HG03354 (cell line): ENCODE data around the gene HDAC6.

Source experiments
- ATAC-seq: cut with Tn5 transposase; IDR thresholded peaks from one replicate; pipeline ENCODE4 v1.9.1; 2021; ENCODE audit warnings: mild to moderate bottlenecking; ENCODE audit not compliant: unreplicated experiment, poor library complexity, severe bottlenecking

Gene HDAC6

DNA sequence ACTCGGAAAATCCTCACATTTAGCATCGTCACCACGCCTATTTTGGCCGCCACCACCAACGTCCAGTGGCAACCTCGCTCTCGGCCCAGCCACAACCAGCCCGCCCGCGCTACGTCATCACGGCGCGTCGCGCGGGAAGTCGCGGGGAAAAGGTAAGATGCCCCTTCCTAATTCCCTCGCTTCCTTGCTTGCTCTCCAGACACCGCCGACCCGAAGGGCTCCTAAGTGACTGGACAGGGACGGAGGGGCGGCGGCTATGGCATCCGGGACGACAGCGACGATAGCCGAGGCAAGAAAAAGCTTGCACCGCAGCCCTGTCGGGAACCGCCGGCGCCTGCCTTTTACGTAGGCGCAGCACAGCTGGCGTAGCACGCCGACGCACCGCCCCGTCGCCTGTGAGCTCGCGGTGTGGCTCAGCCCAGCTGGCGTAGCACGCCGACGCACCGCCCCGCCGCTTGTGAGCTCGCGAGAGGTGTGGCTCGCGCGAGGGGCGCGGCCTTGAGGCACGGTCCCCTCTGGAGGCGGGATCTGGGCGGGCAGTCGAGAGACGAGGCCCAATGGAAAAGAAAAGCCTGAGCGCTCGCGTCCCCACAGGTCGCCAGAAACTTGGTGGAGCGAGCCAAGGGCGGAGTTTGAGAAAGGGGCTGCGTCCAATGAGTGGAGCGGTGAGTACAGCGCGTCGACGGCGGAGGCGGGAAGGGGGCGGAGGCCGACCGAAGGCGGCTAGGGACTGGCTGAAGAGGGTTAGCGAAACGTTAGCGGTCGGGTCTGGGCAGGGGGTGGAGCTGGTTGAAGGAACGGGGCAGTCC is at the start of gene HDAC6:
TSS of gene HDAC6 (plus strand) at position 788 of the 809 bp plus-strand sequence. CDS start 626 bp downstream, outside the sequence.
- peak; percentile 89 for ATAC-seq

DNA sequence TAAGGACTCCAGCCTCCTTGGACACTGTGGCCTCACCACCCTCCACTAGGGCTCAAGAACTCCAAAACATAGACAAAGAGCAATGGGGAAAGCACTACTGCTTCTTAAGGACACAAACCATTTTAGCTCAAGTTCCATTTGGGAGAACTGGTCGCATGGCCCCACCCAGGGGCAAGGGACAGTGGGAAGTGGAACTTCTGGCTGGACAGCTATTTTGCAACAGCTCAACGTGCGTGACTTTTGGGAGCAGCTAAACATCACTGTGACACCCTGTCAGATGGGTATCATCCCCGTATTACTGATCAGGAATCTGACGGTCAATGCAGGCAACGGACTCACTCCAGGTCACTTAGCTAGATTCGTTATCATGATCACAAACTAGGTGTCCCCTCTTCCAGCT is 49.4 kb upstream of the HDAC6 start:
- no peak for ATAC-seq

DNA sequence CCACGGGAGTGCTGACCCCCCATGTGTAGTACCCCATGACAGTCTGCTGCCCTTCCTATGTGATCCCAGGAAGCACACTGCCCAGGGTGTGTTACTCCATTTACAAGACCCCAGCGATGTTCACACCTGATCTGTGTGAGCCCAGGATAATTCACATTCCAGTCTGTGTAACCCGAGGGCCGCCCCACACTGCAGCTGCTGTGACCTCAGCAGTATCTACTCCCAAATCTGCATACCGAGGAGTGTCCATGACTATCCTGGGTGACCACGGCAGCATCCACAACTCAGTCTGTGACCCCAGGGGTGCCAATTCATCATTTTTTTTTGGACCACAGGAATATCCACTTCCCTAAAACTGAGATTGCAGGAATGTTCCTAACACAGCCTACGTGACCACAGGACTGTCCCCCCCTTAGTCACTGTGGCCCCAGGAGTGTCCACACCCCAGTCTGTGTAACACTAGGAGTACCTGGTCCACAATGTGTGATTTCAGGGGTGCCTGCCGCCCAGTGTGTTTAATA is 48.1 kb upstream of the HDAC6 start:
- ATAC-seq: no peak

DNA sequence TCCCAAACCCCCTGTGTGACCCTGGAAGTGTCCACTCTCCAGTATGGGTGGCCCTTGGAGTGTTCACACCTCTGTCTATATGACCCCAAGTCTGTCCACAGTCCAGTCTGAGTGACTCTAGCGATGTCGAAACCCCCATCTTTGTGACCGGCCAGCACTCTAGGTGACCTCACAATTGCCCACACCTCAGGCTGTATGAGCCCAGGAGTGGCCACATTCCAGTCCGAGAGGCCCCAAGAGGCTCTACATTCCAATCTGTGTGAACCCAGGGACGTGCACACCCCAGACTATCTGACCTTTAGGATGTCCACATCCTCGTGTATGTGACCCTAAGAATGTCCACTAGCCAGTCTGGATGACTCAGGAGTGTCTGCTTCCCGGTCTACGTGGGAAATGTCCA is 47.6 kb upstream of the HDAC6 start:
- ATAC-seq: no peak

DNA sequence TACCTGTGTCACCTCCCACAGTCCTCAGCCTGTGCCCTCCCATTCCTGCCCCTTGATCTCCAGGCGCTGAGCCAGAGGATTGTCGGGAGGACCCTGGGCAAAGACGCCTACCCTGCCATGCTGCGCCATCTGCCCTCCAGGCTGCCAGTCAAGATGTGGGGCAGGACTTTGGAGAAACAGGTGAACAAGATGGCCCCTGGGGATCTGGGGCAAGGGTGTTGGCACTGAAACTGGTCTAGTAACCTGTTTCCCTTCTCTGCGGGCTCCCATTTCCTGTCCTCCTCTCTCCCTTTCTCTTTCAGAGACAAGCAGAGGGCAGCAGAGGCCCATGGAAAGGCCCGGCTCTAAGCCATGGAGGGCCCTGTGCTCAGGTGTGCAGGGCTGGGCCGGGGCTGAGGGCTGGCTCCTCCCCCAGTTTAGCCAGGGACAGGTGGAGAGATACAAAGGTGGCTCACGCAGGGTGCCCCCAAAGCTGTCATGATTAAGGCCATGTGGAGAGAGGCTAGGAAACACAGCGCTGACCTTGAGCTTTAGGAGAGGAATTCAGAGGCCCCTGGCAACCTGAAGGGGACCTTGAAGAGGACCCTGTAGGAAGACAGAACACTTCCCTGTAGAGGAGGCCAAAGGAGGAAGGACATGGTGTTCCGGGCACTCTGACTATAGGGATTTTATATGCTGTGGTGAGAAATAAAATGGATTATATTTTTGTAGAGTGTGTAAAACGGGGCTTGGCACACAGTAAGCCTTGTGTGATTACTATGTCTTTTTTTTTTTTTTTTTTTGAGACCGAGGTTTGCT is 40.0 kb upstream of the HDAC6 start, which contains the start of gene GLOD5:
TSS of gene GLOD5 (plus strand) at position 74 of the 798 bp plus-strand sequence. CDS start at position 118, 44 bp downstream.
- ATAC-seq: no peak

DNA sequence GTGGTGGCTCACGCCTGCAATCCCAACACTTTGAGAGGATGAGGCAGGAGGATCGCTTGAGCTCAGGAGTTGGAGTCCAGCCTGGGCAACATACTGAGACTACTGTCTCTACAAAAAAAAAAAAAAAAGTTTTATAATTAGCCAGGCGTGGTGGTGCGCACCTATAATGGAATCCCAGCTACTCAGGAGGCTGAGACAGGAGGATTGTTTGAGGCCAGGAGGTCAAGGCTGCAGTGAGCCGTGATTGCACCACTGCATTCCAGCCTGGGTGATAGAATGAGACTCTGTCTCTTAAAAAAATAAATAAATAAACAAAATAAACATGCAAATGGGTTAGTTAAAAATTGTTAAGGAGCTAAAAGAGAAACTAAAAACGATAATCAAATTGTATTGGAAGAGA is 32.6 kb upstream of the HDAC6 start:
- ATAC-seq: no peak

DNA sequence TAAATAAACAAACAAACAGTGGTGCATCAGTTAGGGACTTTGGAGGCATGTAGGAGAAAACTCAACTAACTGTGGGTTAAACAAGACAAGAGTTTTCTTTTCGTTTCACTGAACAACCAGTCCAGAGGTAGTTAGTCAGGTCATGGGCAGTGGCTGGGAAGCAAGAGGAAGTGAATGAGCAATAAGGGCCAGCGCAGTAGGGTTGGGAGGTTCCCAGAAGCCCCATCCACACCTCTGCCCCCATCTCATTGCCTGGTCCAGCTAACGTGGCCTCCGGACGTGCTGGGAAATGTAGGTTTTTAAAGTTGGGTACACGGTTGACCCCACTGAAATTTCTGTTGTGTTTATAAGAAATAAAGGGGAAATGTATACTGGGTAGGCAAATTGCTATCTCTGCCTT is 31.6 kb upstream of the HDAC6 start:
- ATAC-seq: no peak

DNA sequence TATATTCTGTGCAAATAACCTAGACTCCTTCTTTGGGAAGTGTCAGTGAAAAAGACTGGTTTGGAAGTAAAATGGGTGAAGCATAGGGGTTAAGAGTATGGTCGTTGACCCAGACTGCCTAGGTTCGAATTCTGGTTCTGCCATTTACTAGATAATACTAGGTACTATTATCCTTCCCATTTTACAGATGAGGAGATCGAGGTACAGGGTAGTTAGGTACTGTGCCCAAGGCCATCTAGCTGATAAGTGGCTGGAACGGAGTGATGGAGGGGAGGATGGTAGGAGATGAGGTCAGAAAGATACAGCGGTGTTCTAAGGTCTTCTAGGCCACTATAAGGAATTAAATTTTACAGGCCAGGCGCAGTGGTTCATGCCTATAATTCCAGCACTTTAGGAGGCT is 29.3 kb upstream of the HDAC6 start:
- ATAC-seq: no peak

DNA sequence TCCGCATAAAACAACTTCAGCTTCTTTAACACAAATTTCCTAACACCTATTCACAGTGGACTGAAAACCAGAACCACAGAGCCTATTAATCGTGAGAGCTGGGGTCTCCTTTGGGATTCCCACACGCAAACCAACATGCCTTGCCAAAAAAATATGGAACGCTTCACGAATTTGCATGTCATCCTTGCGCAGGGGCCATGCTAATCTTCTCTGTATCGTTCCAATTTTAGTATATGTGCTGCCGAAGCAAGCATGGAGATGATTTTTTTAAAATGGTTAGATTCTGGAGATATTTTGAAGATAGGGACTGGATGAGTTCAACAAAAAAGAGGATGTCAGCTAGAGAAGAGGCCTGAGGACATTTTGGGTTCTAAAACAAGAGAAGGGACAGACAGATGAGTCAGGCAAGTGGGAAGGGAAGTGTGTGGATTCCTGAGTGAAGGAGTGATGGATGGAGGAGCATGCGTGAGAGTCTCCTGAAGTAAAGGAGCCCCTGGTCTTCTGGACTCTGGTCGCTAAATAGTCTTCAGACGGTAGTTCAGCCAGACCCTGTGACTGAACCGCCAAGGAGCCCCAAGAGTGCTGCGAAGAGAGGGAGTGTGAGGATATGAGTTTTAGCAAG is 24.9 kb upstream of the HDAC6 start:
- no peak for ATAC-seq

DNA sequence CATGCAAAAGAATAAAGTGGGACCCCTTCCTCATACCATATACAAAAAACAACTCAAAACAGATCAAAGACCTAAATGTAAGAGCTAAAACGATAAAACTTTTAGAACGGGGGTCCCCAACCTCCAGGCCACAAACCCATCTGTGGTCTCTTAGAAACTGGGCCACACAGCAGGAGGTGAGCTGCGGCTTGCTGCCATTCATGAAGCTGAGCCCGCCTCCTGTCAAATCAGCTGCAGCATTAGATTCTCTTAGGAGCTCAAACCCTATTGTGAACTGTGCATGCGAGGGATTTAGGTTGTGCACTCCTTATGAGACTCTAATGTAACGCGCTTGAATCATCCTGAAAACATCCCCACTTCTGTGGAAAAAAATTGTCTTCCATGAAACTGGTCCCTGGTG is 22.5 kb upstream of the HDAC6 start:
- ATAC-seq: no peak

DNA sequence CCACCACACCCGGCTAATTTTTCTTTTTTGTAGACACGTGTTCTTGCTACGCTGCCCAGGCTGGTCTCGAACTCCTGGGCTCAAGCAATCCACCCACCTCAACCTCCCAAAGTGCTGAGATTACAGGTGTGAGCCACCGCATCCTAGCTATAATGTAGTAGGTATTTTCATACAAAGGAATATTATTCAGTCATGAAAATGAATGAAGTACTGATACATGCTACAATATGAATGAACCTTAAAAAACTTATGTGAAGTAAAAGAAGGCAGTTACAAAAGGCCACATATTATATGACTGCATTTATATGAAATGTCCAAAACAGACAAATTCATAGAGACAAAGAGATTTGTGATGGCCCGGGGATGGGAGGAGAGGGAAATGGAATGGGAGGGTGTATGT is 20.2 kb upstream of the HDAC6 start:
- no peak for ATAC-seq

DNA sequence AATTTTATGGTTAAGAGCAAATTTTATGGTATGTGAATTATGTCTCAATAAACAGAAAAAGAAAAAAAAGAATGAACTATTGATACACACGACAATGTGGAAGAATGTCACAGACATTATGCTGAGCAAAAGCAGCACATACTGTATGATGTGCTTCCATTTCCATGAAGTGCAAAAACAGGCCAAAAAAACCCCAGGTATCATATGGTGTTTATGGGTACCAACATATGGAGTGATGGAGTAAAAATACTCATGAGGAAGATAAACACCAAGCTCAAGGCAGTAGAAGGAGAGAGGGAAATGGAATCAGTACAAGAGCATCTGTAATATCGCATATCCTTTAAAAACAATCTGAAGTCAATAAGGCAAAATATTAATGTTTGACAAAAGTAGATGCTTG is 19.7 kb upstream of the HDAC6 start:
- no peak for ATAC-seq

DNA sequence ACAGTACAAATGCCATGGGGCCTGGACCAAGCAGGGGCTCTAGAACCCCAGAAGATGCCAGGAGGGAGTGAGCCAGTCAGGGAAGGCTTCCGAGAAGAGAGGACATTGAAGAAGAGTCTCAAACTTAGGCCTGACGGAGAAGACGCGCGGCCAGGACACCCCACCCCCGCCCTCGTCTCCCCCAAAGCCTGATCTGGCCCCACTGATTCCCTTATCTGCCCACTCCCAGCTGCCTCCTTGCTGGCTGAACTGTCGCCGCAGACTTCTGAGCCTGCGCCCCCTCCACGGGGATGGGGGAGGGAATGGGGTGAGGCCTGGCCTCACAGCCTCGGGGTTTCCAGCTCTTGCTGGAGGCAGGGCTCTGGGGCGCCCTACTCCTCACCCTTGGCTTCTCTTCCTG is 19.1 kb upstream of the HDAC6 start:
- no peak for ATAC-seq

DNA sequence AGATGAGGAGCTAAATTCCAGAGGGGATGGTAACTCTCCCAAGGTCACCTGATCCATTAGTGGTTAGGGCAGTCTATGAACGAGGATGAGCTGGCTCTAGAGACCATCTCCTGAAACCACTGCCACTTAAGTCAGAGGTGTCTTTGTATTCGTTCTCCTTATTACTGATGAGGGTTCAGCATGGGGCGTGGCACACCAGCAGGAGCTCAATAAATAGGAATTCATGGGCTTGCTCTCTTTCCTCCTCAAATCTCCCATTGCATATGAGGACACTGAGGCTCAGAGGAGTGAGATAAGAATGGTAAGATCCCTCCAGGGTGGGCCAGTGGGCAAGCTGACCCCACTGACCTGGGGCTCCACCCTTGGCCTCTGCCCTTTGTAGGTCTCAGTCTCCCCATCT is 17.1 kb upstream of the HDAC6 start:
- ATAC-seq: no peak

DNA sequence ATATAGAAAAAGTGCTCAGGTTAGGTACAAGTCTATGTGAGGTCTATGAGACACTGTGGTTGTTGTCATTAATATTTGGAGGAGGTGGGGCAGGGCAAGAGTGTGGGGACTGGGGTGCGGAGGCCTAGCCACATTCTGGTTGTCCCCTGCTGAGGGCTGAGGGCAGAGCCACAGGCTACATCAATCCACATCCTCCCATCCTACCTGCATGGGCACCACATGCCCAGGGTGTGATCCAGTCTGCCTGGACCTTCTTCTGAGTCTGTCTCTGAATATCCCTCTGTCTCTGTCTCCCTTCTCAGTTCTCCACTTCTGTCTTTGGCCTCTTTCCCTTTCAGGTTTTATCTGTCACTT is 16.7 kb upstream of the HDAC6 start:
- no peak for ATAC-seq

DNA sequence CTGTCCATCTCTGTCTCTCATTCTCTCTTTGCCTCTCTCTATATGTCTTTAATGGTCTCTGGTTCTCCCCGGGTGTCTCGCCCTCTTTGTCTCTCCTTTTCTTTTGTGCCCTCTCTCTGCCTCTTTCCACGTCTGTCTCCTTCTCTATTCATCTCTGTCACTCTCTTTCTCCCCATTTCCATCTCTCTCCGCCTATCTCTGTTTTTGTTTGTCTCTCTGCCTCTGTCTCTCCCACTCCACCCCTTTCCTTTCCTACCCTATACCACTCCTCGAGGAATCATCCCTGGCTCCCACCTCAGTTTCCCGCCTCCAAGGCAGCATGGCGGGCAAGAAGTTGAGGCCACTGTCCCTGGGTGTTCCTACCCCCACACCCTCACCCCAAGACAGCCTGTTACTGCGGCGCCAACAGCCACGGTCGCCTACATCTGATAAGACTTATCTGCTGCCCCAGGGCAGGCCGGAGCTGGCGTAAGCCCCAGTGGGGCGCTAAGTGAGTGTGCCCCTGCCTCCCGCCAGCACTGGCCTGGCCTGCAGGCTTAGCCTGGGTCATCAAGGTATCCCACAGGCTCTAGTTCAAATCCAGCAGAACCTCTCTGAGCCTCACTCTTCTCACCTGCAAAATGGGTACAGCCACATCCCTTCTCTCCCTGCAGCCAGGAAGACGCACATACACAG is 16.2 kb upstream of the HDAC6 start:
- ATAC-seq: no peak

DNA sequence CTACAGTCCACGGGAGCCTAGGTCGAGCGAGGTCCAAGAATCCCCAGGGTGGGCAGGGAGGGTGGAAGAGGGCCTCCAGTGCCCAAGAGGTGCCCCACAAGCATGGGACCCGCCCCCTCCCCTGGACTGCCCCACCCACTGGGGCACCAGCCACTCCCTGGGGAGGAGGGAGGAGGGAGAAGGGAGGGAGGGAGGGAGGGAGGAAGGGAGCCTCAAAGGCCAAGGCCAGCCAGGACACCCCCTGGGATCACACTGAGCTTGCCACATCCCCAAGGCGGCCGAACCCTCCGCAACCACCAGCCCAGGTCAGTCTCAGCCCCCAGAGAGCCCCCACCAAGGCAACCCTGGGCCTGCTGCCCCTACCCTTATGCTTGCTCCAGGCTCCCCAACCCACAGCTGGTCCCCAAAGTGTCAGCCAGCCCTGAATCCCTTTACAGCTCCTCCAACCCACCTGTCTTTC is 15.5 kb upstream of the HDAC6 start, which contains the start of gene GATA1:
TSS of gene GATA1 (plus strand) at position 250 of the 460 bp plus-strand sequence. CDS start 4,520 bp downstream, outside the sequence.
- ATAC-seq: no peak

DNA sequence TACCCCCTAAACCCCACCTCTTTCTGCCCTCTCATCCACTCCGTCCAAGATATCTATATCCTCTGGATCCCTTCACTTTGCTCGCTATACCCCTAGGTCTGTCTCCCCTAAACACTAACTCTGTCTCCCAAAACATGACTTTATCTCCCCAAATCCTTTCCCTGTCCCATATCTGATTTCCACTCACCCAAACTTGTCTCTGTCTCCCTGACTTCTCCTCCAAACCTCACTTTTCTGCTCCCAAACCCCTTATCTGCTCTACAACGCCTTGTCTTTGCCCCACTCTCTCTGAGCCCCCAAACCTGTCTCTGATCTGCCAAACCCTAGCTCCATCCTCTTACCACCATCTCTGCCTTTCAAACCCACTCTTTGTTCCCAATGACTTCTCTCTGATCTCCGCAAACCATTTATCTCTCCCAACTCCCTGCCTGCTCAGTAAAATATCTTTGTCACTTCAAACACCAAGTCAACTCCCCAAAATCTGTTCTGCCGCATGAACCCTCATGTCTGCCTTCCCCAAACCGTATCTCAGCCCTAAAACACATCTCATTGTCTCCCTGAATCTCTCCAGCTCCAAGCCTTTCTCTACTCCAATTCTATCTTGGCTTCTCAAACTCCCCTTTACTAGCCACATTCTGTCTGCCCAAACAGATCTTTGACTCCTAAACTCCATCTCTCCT is 14.9 kb upstream of the HDAC6 start:
- ATAC-seq: no peak
